ENCODE results near the gene FN1. TPM values are rescaled to one million over a fixed set of nuclear protein-coding genes. Genes with fewer than 3 reads are reported as not detected.

Gene FN1
- total and polyA plus RNA-seq, 2 of the 8 experiments (the other 6 are each of a cell fraction or from before 2014, with no cell fraction given) = 42.9 to 109 TPM

DNA sequence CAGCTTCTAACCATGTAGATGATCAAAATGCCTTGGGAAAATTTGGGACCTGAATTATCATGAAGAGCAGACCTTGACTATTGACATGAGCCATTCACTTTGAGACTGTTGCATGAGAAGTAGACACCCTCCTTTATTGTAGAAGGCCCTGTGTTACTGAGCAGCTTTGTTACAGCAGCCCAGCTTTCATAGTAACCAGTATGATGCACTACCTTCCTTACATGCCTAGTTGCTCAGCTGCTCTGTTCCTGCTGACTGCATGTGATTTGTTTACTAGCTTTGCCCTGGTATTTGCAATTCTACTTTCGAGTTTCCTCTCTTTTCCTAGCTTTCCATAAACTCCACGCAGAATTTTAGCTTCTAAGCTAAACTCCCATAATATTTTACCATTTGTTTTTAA lies 11.2 kb upstream of the FN1 start:
- no peak overlapping the region for H2AFZ ChIP-seq (ENCODE audit: low read length)
- WGBS, 2 experiments (ENCODE audit: extremely low coverage in 1 of 2, insufficient coverage in 1 of 2, insufficient read length in 1 of 2, insufficient replicate concordance in 2 of 2, low coverage in 1 of 2, low lambda C conversion rate in 2 of 2, missing lambda C conversion rate in 1 of 2) = 86% methylated on average over 2 of the region's 2 CpGs; no CpG with 5 or more reads in 1 of the 2 experiments
- CTCF ChIA-PET (ENCODE audit: partially characterized antibody) = no interaction called here

More for the DNA sequence above, 11.2 kb upstream of the FN1 start:
- no peak overlapping the region for H4K8ac ChIP-seq (ENCODE audit: extremely low read depth, insufficient read depth, low read length)
- no peak overlapping the region for H2BK120ac ChIP-seq (replicated peaks; ENCODE audit: low read depth, low read length)
- FAIRE-seq (no peak), DNase-seq (ENCODE audit: low read depth in 1 of 2, low spot score in 2 of 2) (no peak)
- H3K27me3 ChIP-seq (replicated peaks in 1 of 4; ENCODE audit: control insufficient read depth in 3 of 4, extremely low read depth in 1 of 4, insufficient read depth in 3 of 4, low read length in 3 of 4) = no peaks in the 10 kb centered on the region
- no peak overlapping the region for H3K23ac ChIP-seq (ENCODE audit: insufficient read length)
- H2BK5ac ChIP-seq (ENCODE audit: low read depth, low read length) = no peak overlapping the region
- H4K91ac ChIP-seq (replicated peaks; ENCODE audit: insufficient read length, low read length) = no peak overlapping the region
- no peak overlapping the region for H3K27ac ChIP-seq (ENCODE audit: low read depth, low read length)
- H3K14ac ChIP-seq (ENCODE audit: insufficient read length) = no peak overlapping the region
- no peak overlapping the region for H2AK5ac ChIP-seq (ENCODE audit: low read depth, low read length)
- H3K9me3 ChIP-seq (ENCODE audit: insufficient read depth in 2 of 2, low read depth in 1 of 2, low read length in 1 of 2) = no peaks in the 10 kb centered on the region
- H3K18ac ChIP-seq (ENCODE audit: extremely low read depth, low read length) = no peak overlapping the region
- TF ChIP-seq POLR2AphosphoS5 (IDR thresholded peaks at IDR 0.05; ENCODE audit: low read depth, low read length) = no peak
- no peak for TF ChIP-seq HDAC6 (IDR thresholded peaks at IDR 0.05; ENCODE audit: low read depth, low read length)
- TF ChIP-seq TBP (IDR thresholded peaks at IDR 0.05; ENCODE audit: low read depth, low read length) = no peak
- no peak for TF ChIP-seq SUZ12 (IDR thresholded peaks at IDR 0.05; ENCODE audit: low read length)
- TF ChIP-seq YY1 (IDR thresholded peaks at IDR 0.05; ENCODE audit: low read depth, low read length) = no peak
- no peak for TF ChIP-seq CBX8 (IDR thresholded peaks at IDR 0.05; ENCODE audit: borderline replicate concordance, low read depth, low read length)
- TF ChIP-seq JUND (IDR thresholded peaks at IDR 0.05; ENCODE audit: low read length) = no peak
- no peak for TF ChIP-seq RAD21 (IDR thresholded peaks at IDR 0.05 in 1 of 2, conservative IDR thresholded peaks at IDR 0.05 in 1 of 2; ENCODE audit: low read depth in 2 of 2, low read length in 2 of 2)
- no peak for TF ChIP-seq SIX5 (IDR thresholded peaks at IDR 0.05; ENCODE audit: low read depth, low read length)
- no peaks in the 10 kb centered on the region for H3K79me2 ChIP-seq (ENCODE audit: control insufficient read depth in 1 of 2, insufficient read depth in 2 of 2, low read length in 2 of 2)
- H3K79me1 ChIP-seq (ENCODE audit: low read depth, low read length) = no peaks in the 10 kb centered on the region
- H2BK20ac ChIP-seq (ENCODE audit: low read length) = no peak overlapping the region
- no peak overlapping the region for H3K4ac ChIP-seq (replicated peaks; ENCODE audit: insufficient read length, low read depth, low read length)
- H3K4me3 ChIP-seq (ENCODE audit: extremely low read depth in 1 of 4, insufficient read depth in 2 of 4, low read depth in 3 of 4, low read length in 4 of 4) = no peak overlapping the region
- no peak overlapping the region for H3K9ac ChIP-seq (replicated peaks in 1 of 4; ENCODE audit: extremely low read depth in 1 of 4, low read depth in 3 of 4, low read length in 3 of 4)
- H4K20me1 ChIP-seq (replicated peaks in 1 of 2; ENCODE audit: control insufficient read depth in 1 of 2, insufficient read depth in 2 of 2, low read length in 2 of 2) = no peaks in the 10 kb centered on the region
- H3K23me2 ChIP-seq (ENCODE audit: low read depth, low read length) = no peaks in the 10 kb centered on the region
- POLR2A ChIA-PET (ENCODE audit: partially characterized antibody) = no interaction called here
- no peak overlapping the region for H2BK15ac ChIP-seq (ENCODE audit: low read length)
- H3K4me2 ChIP-seq (ENCODE audit: insufficient read depth in 1 of 2, low read depth in 2 of 2, low read length in 2 of 2) = no peak overlapping the region
- H3K36me3 ChIP-seq (ENCODE audit: control insufficient read depth in 2 of 4, insufficient read depth in 4 of 4, low read length in 3 of 4) = no peaks in the 10 kb centered on the region
- H3K56ac ChIP-seq (replicated peaks; ENCODE audit: insufficient read length, low read depth, low read length) = no peak overlapping the region
- no peak overlapping the region for H4K5ac ChIP-seq (ENCODE audit: insufficient read length, low read depth, low read length)
- H3K4me1 ChIP-seq (replicated peaks in 1 of 4; ENCODE audit: control insufficient read depth in 3 of 4, insufficient read depth in 4 of 4, low read length in 3 of 4) = no peaks in the 10 kb centered on the region
- no peak overlapping the region for H2BK12ac ChIP-seq (ENCODE audit: low read depth, low read length)
